Gastrocnemius medialis (tissue), 4 donors: Measurements from ENCODE around the gene ING1. TPM values are rescaled to one million over a fixed set of nuclear protein-coding genes. Genes with fewer than 3 reads are reported as not detected.

Source experiments
- ATAC-seq, 2 donors: fragments of 150-250 bp; one replicate each; pipeline ENCODE4 v1.9.1; 2016
- DNase-seq, 2 donors: peaks; one replicate each; pipeline ENCODE4 v3.0.0-alpha.2; 2019
- H3K27ac ChIP-seq, 4 donors: fragments of 200-600 bp; sonication (generic); 1 replicate in 1 of 4; 2 replicates in 3 of 4; pipeline ENCODE4 v1.5.1; 2016 to 2018; ENCODE audit warnings: mild to moderate bottlenecking in 2 of 4, moderate library complexity in 1 of 4
- H3K27me3 ChIP-seq, 3 donors: fragments of 200-600 bp; sonication (generic) in 2 of 3; 1 replicate in 1 of 3; 2 replicates in 2 of 3; pipeline versions ENCODE4 v1.5.1 to v1.6.0; 2016 to 2019; ENCODE audit warnings: mild to moderate bottlenecking in 1 of 3, moderate library complexity in 1 of 3
- H3K36me3 ChIP-seq, 2 donors: fragments of 200-600 bp; sonication (generic) in 1 of 2; one replicate each; pipeline ENCODE4 v1.5.1; 2017 to 2018
- H3K4me1 ChIP-seq, 2 donors: fragments of 200-600 bp; sonication (generic) in 1 of 2; one replicate each; pipeline ENCODE4 v1.5.1; 2016 to 2017; ENCODE audit warnings: mild to moderate bottlenecking in 2 of 2
- H3K4me3 ChIP-seq, 4 donors: fragments of 200-600 bp; sonication (generic) in 3 of 4; 1 replicate in 1 of 4; 2 replicates in 3 of 4; pipeline ENCODE4 v1.5.1; 2016 to 2019; ENCODE audit warnings: mild to moderate bottlenecking in 2 of 4
- H3K9me3 ChIP-seq, 3 donors: fragments of 200-600 bp; sonication (generic) in 2 of 3; 1 replicate in 1 of 3; 2 replicates in 2 of 3; pipeline ENCODE4 v1.5.1; 2016 to 2019
- CTCF ChIP-seq, 5 experiments: fragments of 450-650 bp in 3 of 5; fragments of 200-600 bp in 2 of 5; sonication (generic) in 2 of 5; IDR thresholded peaks in 4 of 5; conservative IDR thresholded peaks in 1 of 5; 1 replicate in 4 of 5; 2 replicates in 1 of 5; pipeline ENCODE4 v1.5.1; 2016 to 2019; ENCODE audit warnings: antibody characterized with exemption in 5 of 5, mild to moderate bottlenecking in 3 of 5, moderate library complexity in 3 of 5
- POLR2A ChIP-seq, 2 donors: fragments of 450-650 bp; IDR thresholded peaks; one replicate each; pipeline ENCODE4 v1.6.1; 2017; ENCODE audit warnings: antibody characterized with exemption in 2 of 2, mild to moderate bottlenecking in 2 of 2, moderate library complexity in 2 of 2
- in situ Hi-C, 4 donors: fragments of 200-750 bp; cut with MboI; loops; one replicate each; pipeline versions ENCODE4 v1.15.0 to v1.8.0; 2017; ENCODE audit warnings: low sequenced_read_pairs in 4 of 4
- intact Hi-C: fragments of 100-400 bp; cut with DNase I; formaldehyde crosslinking; loops from one replicate; pipeline ENCODE4 v1.15.1; 2023; ENCODE audit warnings: low total_unique reads
- total RNA-seq, 4 donors: library from RNA; depleted of rRNA; stranded (reverse); fragments of >200 nt; gene quantifications; one replicate each; pipeline versions ENCODE4 v1.1.0 to v1.2.3, GENCODE V29; 2016

The ING1 gene
- total RNA-seq, 4 donors from 2014 or later = 5.9 to 18.2 (median 13.5) TPM

GRCh38 chr13:110680852-110681251 is 32.6 kb upstream of the ING1 start:
- Histone ChIP-seq H3K27me3 (no peaks in the 10 kb centered on the region), H3K36me3 (peaks cover 0 to 42% of the 10 kb centered on the region in 2 donors), H3K4me3 (no peak overlapping the region), H3K4me1 (no peaks in the 10 kb centered on the region), H3K27ac (no peak overlapping the region), H3K9me3 (no peaks in the 10 kb centered on the region)
- in situ Hi-C loops (loop anchor here in 1 of 4 donors (25.0 kb wide), 1 partner anchor 131 kb away; no protein-coding TSS in a partner anchor), intact Hi-C loops (no loop called here)
- no peak for DNase-seq
- TF ChIP-seq CTCF (IDR thresholded peaks at IDR 0.05 in 4 of 5, conservative IDR thresholded peaks at IDR 0.05 in 1 of 5) = peak in 2 of 5 experiments; percentile 19 to 39
- TF ChIP-seq POLR2A (IDR thresholded peaks at IDR 0.05) = no peak
- ATAC-seq = no peak

- H3K4me1 ChIP-seq = no peaks in the 10 kb centered on the region
- intact Hi-C loops = loop anchor here (2.0 kb wide), 1 partner anchor 137 kb away; no protein-coding TSS in a partner anchor
- peaks cover 0 to 40% of the 10 kb centered on the region in 2 donors for H3K36me3 ChIP-seq
- H3K27me3 ChIP-seq = no peaks in the 10 kb centered on the region
- no peak overlapping the region for H3K4me3 ChIP-seq
- no peaks in the 10 kb centered on the region for H3K9me3 ChIP-seq
- H3K27ac ChIP-seq = no peak overlapping the region
- DNase-seq (no peak), ATAC-seq (no peak)
- in situ Hi-C loops = loop anchor here in 1 of 4 donors (25.0 kb wide), 1 partner anchor 130 kb away; no protein-coding TSS in a partner anchor
- TF ChIP-seq POLR2A (IDR thresholded peaks at IDR 0.05) (no peak), CTCF (IDR thresholded peaks at IDR 0.05 in 4 of 5, conservative IDR thresholded peaks at IDR 0.05 in 1 of 5) (no peak)
These were observed 31.5 kb upstream of the ING1 start for GRCh38 chr13:110681868-110682550.

- no peaks in the 10 kb centered on the region for H3K9me3 ChIP-seq
- in situ Hi-C loops (loop anchor here in 1 of 4 donors (25.0 kb wide), 1 partner anchor 130 kb away; no protein-coding TSS in a partner anchor), intact Hi-C loops (loop anchor here (2.0 kb wide), 1 partner anchor 136 kb away; no protein-coding TSS in a partner anchor)
- no peak for TF ChIP-seq CTCF (IDR thresholded peaks at IDR 0.05 in 4 of 5, conservative IDR thresholded peaks at IDR 0.05 in 1 of 5)
- no peak for TF ChIP-seq POLR2A (IDR thresholded peaks at IDR 0.05)
- no peaks in the 10 kb centered on the region for H3K4me1 ChIP-seq
- DNase-seq (no peak), ATAC-seq (no peak)
- H3K27ac ChIP-seq = no peak overlapping the region
- no peaks in the 10 kb centered on the region for H3K27me3 ChIP-seq
- peaks cover 0 to 40% of the 10 kb centered on the region in 2 donors for H3K36me3 ChIP-seq
- H3K4me3 ChIP-seq = no peak overlapping the region
These were observed 30.8 kb upstream of the ING1 start for GRCh38 chr13:110682746-110683145.

- Histone ChIP-seq H3K27me3 (no peaks in the 10 kb centered on the region), H3K27ac (no peak overlapping the region), H3K4me3 (no peak overlapping the region), H3K36me3 (peaks cover 0 to 40% of the 10 kb centered on the region in 2 donors), H3K9me3 (no peaks in the 10 kb centered on the region), H3K4me1 (no peaks in the 10 kb centered on the region)
- TF ChIP-seq POLR2A (IDR thresholded peaks at IDR 0.05) = no peak
- peak in 3 of 5 experiments; percentile 11 to 39 (median 35) for TF ChIP-seq CTCF (IDR thresholded peaks at IDR 0.05 in 4 of 5, conservative IDR thresholded peaks at IDR 0.05 in 1 of 5)
- no peak for DNase-seq
- peak in 1 of 2 donors; percentile 46 for ATAC-seq
- in situ Hi-C loops (loop anchor here in 1 of 4 donors (25.0 kb wide), 1 partner anchor 129 kb away; no protein-coding TSS in a partner anchor), intact Hi-C loops (loop anchor here (2.0 kb wide), 1 partner anchor 135 kb away; no protein-coding TSS in a partner anchor)
These were observed 30.2 kb upstream of the ING1 start for GRCh38 chr13:110683203-110683883.
